Measurements from ENCODE around the gene CSNK1D. TPM values are rescaled to one million over a fixed set of nuclear protein-coding genes. Genes with fewer than 3 reads are reported as not detected.

CSNK1D gene
- total and polyA plus RNA-seq, 7 donors, result 73.5 to 139 (median 115) TPM

- intact Hi-C loops (cut with DNase I), result no loop called here
- TF ChIP-seq CTCF (IDR thresholded peaks at IDR 0.05), result no peak
- Histone ChIP-seq H3K9me3 (no peaks in the 10 kb centered on the region), H3K4me1 (peaks cover 7% of the 10 kb centered on the region), H3K36me3 (ENCODE audit: insufficient read depth in 1 of 2, low read depth in 1 of 2) (no peaks in the 10 kb centered on the region), H3K4me3 (no peak overlapping the region), H3K27me3 (ENCODE audit: insufficient read depth in 3 of 3, low read length in 2 of 3) (no peaks in the 10 kb centered on the region), H3K27ac (no peak overlapping the region)
- ATAC-seq, result no peak
- 81 to 87% (median 85%) methylated on average over 9 of the region's 9 CpGs for WGBS, 3 donors
- peak in 1 of 2 donors; percentile 12 for DNase-seq
These were observed 4.8 kb upstream of the CSNK1D start for GRCh38 chr17:82278308-82278707.

- H3K36me3 ChIP-seq (ENCODE audit: insufficient read depth in 1 of 2, low read depth in 1 of 2), result no peaks in the 10 kb centered on the region
- no peaks in the 10 kb centered on the region for H3K27me3 ChIP-seq (ENCODE audit: insufficient read depth in 3 of 3, low read length in 2 of 3)
- H3K27ac ChIP-seq, result no peak overlapping the region
- H3K4me3 ChIP-seq, result no peak overlapping the region
- DNase-seq (peak in 1 of 2 donors; percentile 28), ATAC-seq (no peak)
- 51 to 73% (median 57%) methylated on average over 12 of the region's 12 CpGs for WGBS, 3 donors
- peaks cover 7% of the 10 kb centered on the region for H3K4me1 ChIP-seq
- intact Hi-C loops (cut with DNase I), result no loop called here
- H3K9me3 ChIP-seq, result no peaks in the 10 kb centered on the region
- no peak for TF ChIP-seq CTCF (IDR thresholded peaks at IDR 0.05)
These were observed 4.4 kb upstream of the CSNK1D start for GRCh38 chr17:82277851-82278250.

- intact Hi-C loops (cut with DNase I), result no loop called here
- 88 to 93% (median 90%) methylated on average over 5 of the region's 5 CpGs for WGBS, 3 donors
- TF ChIP-seq CTCF (IDR thresholded peaks at IDR 0.05), result no peak
- Histone ChIP-seq H3K27ac (no peak overlapping the region), H3K4me3 (no peak overlapping the region), H3K9me3 (no peaks in the 10 kb centered on the region), H3K27me3 (ENCODE audit: insufficient read depth in 3 of 3, low read length in 2 of 3) (no peaks in the 10 kb centered on the region), H3K36me3 (ENCODE audit: insufficient read depth in 1 of 2, low read depth in 1 of 2) (peaks cover 0 to 1% of the 10 kb centered on the region in 2 donors), H3K4me1 (peaks cover 11% of the 10 kb centered on the region)
- ATAC-seq (no peak), DNase-seq (no peak)
These were observed 3.4 kb upstream of the CSNK1D start for GRCh38 chr17:82276938-82277337.

- Histone ChIP-seq H3K9me3 (no peaks in the 10 kb centered on the region), H3K4me3 (no peak overlapping the region), H3K27me3 (ENCODE audit: insufficient read depth in 3 of 3, low read length in 2 of 3) (no peaks in the 10 kb centered on the region), H3K4me1 (peaks cover 28% of the 10 kb centered on the region), H3K27ac (no peak overlapping the region), H3K36me3 (ENCODE audit: insufficient read depth in 1 of 2, low read depth in 1 of 2) (peaks cover 0 to 15% of the 10 kb centered on the region in 2 donors)
- intact Hi-C loops (cut with DNase I), result no loop called here
- TF ChIP-seq CTCF (IDR thresholded peaks at IDR 0.05), result no peak
- no peak for DNase-seq
- no peak for ATAC-seq
- WGBS, 3 donors, result 96 to 97% (median 96%) methylated on average over 14 of the region's 14 CpGs
These were observed 1.8 kb upstream of the CSNK1D start for GRCh38 chr17:82275326-82275725.
